Psoas muscle (tissue), 8 donors: Measurements from ENCODE around the gene GJC2. TPM values are rescaled to one million over a fixed set of nuclear protein-coding genes. Genes with fewer than 3 reads are reported as not detected.
"Not testable (repeated sequence)": the region's sequence is repeated elsewhere in the genome, so short reads cannot be mapped to it uniquely, and the experiment has no call there.

Source experiments
- ATAC-seq, 4 donors: fragments of 200-7000 bp; cut with Tn5 transposase; one replicate each; pipeline ENCODE4 v1.9.1; 2020; ENCODE audit warnings: moderate library complexity in 3 of 4, mild to moderate bottlenecking in 2 of 4
- DNase-seq, 2 donors: peaks; one replicate each; pipeline ENCODE4 v3.0.0-alpha.2; 2020
- H3K27ac ChIP-seq: fragments of 200-600 bp; one replicate; pipeline ENCODE4 v1.8.0; 2022
- H3K27me3 ChIP-seq, 3 donors: fragments of 200-600 bp in 1 of 3; one replicate each; pipeline versions ENCODE4 v1.6.1 to v1.8.0; 2013 to 2022; ENCODE audit warnings: low read length in 2 of 3, mild to moderate bottlenecking in 2 of 3, moderate library complexity in 1 of 3; ENCODE audit not compliant: insufficient read depth in 3 of 3
- H3K36me3 ChIP-seq, 2 donors: fragments of 200-600 bp in 1 of 2; one replicate each; pipeline versions ENCODE4 v1.6.1 to v1.8.0; 2013 to 2022; ENCODE audit warnings: low read depth in 1 of 2, mild to moderate bottlenecking in 1 of 2, moderate library complexity in 1 of 2; ENCODE audit not compliant: insufficient read depth in 1 of 2
- H3K4me1 ChIP-seq: fragments of 200-600 bp; one replicate; pipeline ENCODE4 v1.8.0; 2022
- H3K4me3 ChIP-seq: fragments of 200-600 bp; one replicate; pipeline ENCODE4 v1.8.0; 2022; ENCODE audit warnings: mild to moderate bottlenecking
- H3K9me3 ChIP-seq: fragments of 200-600 bp; one replicate; pipeline ENCODE4 v1.8.0; 2022
- CTCF ChIP-seq: fragments of 200-600 bp; IDR thresholded peaks from one replicate; pipeline ENCODE4 v1.8.0; 2022; ENCODE audit warnings: antibody characterized with exemption
- WGBS, 3 donors: extraction: QIAGEN DNeasy Blood & Tissue Kit; methylation state at CpG; one replicate each; pipeline versions ENCODE4 v1.1.6 to v1.1.7; 2013; 5-methylcytosine and 5-hydroxymethylcytosine counted together
- intact Hi-C, 2 donors: fragments of 100-400 bp; cut with DNase I; formaldehyde crosslinking; loops; one replicate each; pipeline versions ENCODE4 v1.11.0 to v1.14.2; 2022
- polyA plus RNA-seq, 3 donors: library from polyadenylated mRNA; stranded (reverse); fragments of 200-250 nt; gene quantifications; one replicate each; pipeline ENCODE4 v1.2.3, GENCODE V29; 2013
- total RNA-seq, 4 donors: library from RNA; stranded (reverse); fragmentation: NEBNext Ultra II Directional in 2 of 4; extraction: Animal tissue kit (Norgen Biotek cat#: 25700) in 2 of 4; gene quantifications; one replicate each; pipeline versions ENCODE4 v1.2.1 to v1.2.4, GENCODE V29; 2021 to 2023
- donor health status: healthy with polysubstance abuse.
- donor health status: DM: no; HTN: no; CAD: no; lungs with moderate emphysema.
- donor health status: Bipolar disorder and iron deficiency.
- donor health status: healthy.
- donor health status: DM: yes; HTN: yes; CAD: no.
- donor health status: DM: no; HTN: no; CAD: no.
- donor health status: DM: no; HTN: no; CAD: no.
- donor health status: DM: yes; HTN: yes; CAD: no.

Gene GJC2
- total and polyA plus RNA-seq, 7 donors = 0.19 to 0.92 (median 0.40) TPM

GRCh38 chr1:228172591-228173527 lies 23.1 kb downstream of the GJC2 start:
- intact Hi-C loops = no loop called here
- peaks cover 4% of the 10 kb centered on the region for H3K4me1 ChIP-seq
- H3K4me3 ChIP-seq = no peak overlapping the region
- peaks cover 0 to 12% of the 10 kb centered on the region in 2 donors for H3K36me3 ChIP-seq
- H3K27me3 ChIP-seq = no peaks in the 10 kb centered on the region
- no peaks in the 10 kb centered on the region for H3K9me3 ChIP-seq
- WGBS, 3 donors = 78 to 80% (median 78%) methylated on average over 21 of the region's 21 CpGs
- ATAC-seq = peak in 2 of 4 donors; percentile 4 to 6
- H3K27ac ChIP-seq = no peak overlapping the region
- TF ChIP-seq CTCF = no peak
- no peak for DNase-seq

- ATAC-seq = peak; percentile 45 to 67 (median 54)
- H3K27me3 ChIP-seq, H3K27ac ChIP-seq, H3K4me1 ChIP-seq, intact Hi-C loops, H3K4me3 ChIP-seq, H3K9me3 ChIP-seq: not testable (repeated sequence)
- 61 to 76% (median 76%) methylated on average over 26 to 35 of the region's 69 CpGs for WGBS, 3 donors
- H3K36me3 ChIP-seq = peaks cover 0 to 12% of the 10 kb centered on the region in 2 donors
- peak in 1 of 2 donors; percentile 41 for DNase-seq
Observed at GRCh38 chr1:228173528-228174481, 24.1 kb downstream of the GJC2 start.

GRCh38 chr1:228174482-228175315 lies 25.0 kb downstream of the GJC2 start:
- no peak for TF ChIP-seq CTCF
- Histone ChIP-seq H3K4me3 (no peak overlapping the region), H3K27me3 (no peaks in the 10 kb centered on the region), H3K27ac (no peak overlapping the region), H3K4me1 (peaks cover 4% of the 10 kb centered on the region), H3K36me3 (peaks cover 0 to 12% of the 10 kb centered on the region in 2 donors), H3K9me3 (no peaks in the 10 kb centered on the region)
- 84 to 93% (median 90%) methylated on average over 49 to 52 of the region's 52 CpGs for WGBS, 3 donors
- peak; percentile 51 to 71 (median 58) for ATAC-seq
- no peak for DNase-seq
- intact Hi-C loops = no loop called here

- Histone ChIP-seq H3K4me3 (no peak overlapping the region), H3K4me1 (peaks cover 4% of the 10 kb centered on the region), H3K27me3 (no peaks in the 10 kb centered on the region), H3K36me3 (peaks cover 0 to 12% of the 10 kb centered on the region in 2 donors), H3K27ac (no peak overlapping the region), H3K9me3 (no peaks in the 10 kb centered on the region)
- WGBS, 3 donors = 92 to 93% (median 92%) methylated on average over 17 to 18 of the region's 18 CpGs
- ATAC-seq (no peak), DNase-seq (no peak)
- no peak for TF ChIP-seq CTCF
- intact Hi-C loops = no loop called here
Observed at GRCh38 chr1:228175316-228176023, 25.7 kb downstream of the GJC2 start.
